Measurements from ENCODE around the gene C9orf152. TPM values are rescaled to one million over a fixed set of nuclear protein-coding genes. Genes with fewer than 3 reads are reported as not detected.

Gene C9orf152
- polyA plus RNA-seq, 1 donor from 2014 or later, result not detected

DNA sequence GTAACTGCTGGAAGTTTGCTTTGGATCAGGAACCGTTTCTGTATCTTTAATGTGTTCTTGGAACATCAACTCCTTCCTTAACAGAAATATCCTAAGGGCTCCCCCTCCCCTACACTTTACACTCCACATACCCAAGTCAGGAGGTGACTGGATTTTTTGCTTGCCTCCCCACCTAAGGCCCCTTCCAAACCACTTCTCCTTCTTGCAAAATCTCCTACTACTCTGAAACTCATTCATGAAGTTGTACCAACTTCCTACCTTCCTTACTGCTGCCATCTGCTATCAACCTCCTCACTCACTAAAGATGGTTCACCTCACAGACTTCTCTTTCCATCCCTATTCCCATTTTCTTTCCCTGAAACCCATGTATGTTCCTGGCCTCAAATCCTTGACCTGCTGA lies 32.2 kb upstream of the C9orf152 start:
- H3K79me2 ChIP-seq (replicated peaks; ENCODE audit: insufficient read depth, low read length), result no peaks in the 10 kb centered on the region
- peaks cover 9% of the 10 kb centered on the region for H3K36me3 ChIP-seq (ENCODE audit: insufficient read depth, low read length)
- no peaks in the 10 kb centered on the region for H3K27me3 ChIP-seq (ENCODE audit: insufficient read depth, low read depth, low read length)
- H4K20me1 ChIP-seq (ENCODE audit: insufficient read depth), result no peaks in the 10 kb centered on the region
- H3K27ac ChIP-seq (ENCODE audit: low read length), result no peak overlapping the region
- no peak overlapping the region for H3K4me2 ChIP-seq (ENCODE audit: low read length)
- TF ChIP-seq TAF1 (IDR thresholded peaks at IDR 0.05; ENCODE audit: low read depth) (no peak), EZH2 (IDR thresholded peaks at IDR 0.05; ENCODE audit: borderline replicate concordance, insufficient read depth, low read length, poor library complexity, severe bottlenecking) (no peak), POLR2AphosphoS5 (IDR thresholded peaks at IDR 0.05) (no peak), RAD21 (conservative IDR thresholded peaks at IDR 0.05) (no peak), SMC3 (conservative IDR thresholded peaks at IDR 0.05; ENCODE audit: poor library complexity) (no peak), MXI1 (conservative IDR thresholded peaks at IDR 0.05; ENCODE audit: poor library complexity, severe bottlenecking) (no peak), EP300 (conservative IDR thresholded peaks at IDR 0.05; ENCODE audit: poor library complexity, severe bottlenecking) (no peak)
- TF ChIP-seq, protein P1, sequence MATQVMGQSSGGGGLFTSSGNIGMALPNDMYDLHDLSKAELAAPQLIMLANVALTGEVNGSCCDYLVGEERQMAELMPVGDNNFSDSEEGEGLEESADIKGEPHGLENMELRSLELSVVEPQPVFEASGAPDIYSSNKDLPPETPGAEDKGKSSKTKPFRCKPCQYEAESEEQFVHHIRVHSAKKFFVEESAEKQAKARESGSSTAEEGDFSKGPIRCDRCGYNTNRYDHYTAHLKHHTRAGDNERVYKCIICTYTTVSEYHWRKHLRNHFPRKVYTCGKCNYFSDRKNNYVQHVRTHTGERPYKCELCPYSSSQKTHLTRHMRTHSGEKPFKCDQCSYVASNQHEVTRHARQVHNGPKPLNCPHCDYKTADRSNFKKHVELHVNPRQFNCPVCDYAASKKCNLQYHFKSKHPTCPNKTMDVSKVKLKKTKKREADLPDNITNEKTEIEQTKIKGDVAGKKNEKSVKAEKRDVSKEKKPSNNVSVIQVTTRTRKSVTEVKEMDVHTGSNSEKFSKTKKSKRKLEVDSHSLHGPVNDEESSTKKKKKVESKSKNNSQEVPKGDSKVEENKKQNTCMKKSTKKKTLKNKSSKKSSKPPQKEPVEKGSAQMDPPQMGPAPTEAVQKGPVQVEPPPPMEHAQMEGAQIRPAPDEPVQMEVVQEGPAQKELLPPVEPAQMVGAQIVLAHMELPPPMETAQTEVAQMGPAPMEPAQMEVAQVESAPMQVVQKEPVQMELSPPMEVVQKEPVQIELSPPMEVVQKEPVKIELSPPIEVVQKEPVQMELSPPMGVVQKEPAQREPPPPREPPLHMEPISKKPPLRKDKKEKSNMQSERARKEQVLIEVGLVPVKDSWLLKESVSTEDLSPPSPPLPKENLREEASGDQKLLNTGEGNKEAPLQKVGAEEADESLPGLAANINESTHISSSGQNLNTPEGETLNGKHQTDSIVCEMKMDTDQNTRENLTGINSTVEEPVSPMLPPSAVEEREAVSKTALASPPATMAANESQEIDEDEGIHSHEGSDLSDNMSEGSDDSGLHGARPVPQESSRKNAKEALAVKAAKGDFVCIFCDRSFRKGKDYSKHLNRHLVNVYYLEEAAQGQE (IDR thresholded peaks at IDR 0.05; ENCODE audit: borderline replicate concordance), result no peak
- TF ChIP-seq, protein P2, sequence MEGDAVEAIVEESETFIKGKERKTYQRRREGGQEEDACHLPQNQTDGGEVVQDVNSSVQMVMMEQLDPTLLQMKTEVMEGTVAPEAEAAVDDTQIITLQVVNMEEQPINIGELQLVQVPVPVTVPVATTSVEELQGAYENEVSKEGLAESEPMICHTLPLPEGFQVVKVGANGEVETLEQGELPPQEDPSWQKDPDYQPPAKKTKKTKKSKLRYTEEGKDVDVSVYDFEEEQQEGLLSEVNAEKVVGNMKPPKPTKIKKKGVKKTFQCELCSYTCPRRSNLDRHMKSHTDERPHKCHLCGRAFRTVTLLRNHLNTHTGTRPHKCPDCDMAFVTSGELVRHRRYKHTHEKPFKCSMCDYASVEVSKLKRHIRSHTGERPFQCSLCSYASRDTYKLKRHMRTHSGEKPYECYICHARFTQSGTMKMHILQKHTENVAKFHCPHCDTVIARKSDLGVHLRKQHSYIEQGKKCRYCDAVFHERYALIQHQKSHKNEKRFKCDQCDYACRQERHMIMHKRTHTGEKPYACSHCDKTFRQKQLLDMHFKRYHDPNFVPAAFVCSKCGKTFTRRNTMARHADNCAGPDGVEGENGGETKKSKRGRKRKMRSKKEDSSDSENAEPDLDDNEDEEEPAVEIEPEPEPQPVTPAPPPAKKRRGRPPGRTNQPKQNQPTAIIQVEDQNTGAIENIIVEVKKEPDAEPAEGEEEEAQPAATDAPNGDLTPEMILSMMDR (IDR thresholded peaks at IDR 0.05; ENCODE audit: poor library complexity, severe bottlenecking), result no peak
- H3K9me3 ChIP-seq (ENCODE audit: low read length), result no peaks in the 10 kb centered on the region
- H3K9ac ChIP-seq (ENCODE audit: low read length), result no peak overlapping the region
- H3F3A ChIP-seq (ENCODE audit: insufficient read depth, low read length, poor library complexity, severe bottlenecking), result no peaks in the 10 kb centered on the region
- no peak overlapping the region for H2AFZ ChIP-seq (ENCODE audit: low read depth, low read length)
- no peaks in the 10 kb centered on the region for H3K9me2 ChIP-seq (ENCODE audit: insufficient read depth, low read length)
- H3K4me3 ChIP-seq (ENCODE audit: low read length), result no peak overlapping the region

DNA sequence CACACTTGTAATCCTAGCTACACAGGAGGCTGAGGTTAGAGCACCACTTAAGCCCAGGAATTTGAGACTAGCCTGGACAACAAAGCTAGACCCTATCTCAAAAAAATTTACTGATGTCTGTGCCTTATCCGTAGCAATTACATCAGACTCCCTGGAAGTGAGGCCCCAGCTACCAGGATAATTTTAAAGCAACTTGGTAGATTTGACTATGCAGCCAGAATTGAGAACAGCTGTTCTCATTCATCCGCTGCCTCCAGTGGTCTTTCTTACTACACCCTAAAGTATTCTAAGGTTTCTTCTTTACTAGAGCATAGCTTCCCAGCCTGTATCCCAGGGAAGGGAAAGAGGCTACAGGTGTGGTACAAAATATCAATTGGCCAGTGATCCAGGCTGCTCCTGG lies 20.4 kb upstream of the C9orf152 start:
- no peaks in the 10 kb centered on the region for H3K79me2 ChIP-seq (replicated peaks; ENCODE audit: insufficient read depth, low read length)
- no peaks in the 10 kb centered on the region for H3K27me3 ChIP-seq (ENCODE audit: insufficient read depth, low read depth, low read length)
- H3K36me3 ChIP-seq (ENCODE audit: insufficient read depth, low read length), result no peaks in the 10 kb centered on the region
- no peak overlapping the region for H3K4me2 ChIP-seq (ENCODE audit: low read length)
- no peak overlapping the region for H2AFZ ChIP-seq (ENCODE audit: low read depth, low read length)
- no peak overlapping the region for H3K9ac ChIP-seq (ENCODE audit: low read length)
- H3K4me3 ChIP-seq (ENCODE audit: low read length), result no peak overlapping the region
- no peak overlapping the region for H3K27ac ChIP-seq (ENCODE audit: low read length)
- no peaks in the 10 kb centered on the region for H3K9me3 ChIP-seq (ENCODE audit: low read length)
- no peaks in the 10 kb centered on the region for H4K20me1 ChIP-seq (ENCODE audit: insufficient read depth)
- H3F3A ChIP-seq (ENCODE audit: insufficient read depth, low read length, poor library complexity, severe bottlenecking), result no peaks in the 10 kb centered on the region
- TF ChIP-seq POLR2AphosphoS5 (IDR thresholded peaks at IDR 0.05), result no peak
- H3K9me2 ChIP-seq (ENCODE audit: insufficient read depth, low read length), result no peaks in the 10 kb centered on the region

DNA sequence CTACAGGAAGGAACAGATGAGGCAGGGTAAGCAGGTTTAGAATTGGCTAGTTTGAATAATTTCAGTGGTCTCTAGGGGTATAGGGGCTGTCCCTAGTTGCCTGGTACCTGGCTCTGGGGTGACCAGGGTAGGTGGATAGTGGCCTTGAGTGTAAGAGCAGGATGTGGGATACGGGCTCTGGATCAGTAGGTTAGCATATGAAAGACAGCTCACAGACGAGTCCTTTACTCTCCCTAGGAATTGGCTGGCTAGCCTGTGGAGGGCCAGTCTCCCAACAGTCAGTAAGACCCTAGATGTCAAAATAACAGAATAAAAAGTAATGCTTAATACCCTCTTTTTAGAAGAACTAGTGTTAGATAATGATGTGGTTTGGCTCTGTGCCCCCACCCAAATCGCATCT lies 16.6 kb upstream of the C9orf152 start:
- no peak for TF ChIP-seq TAF1 (IDR thresholded peaks at IDR 0.05; ENCODE audit: low read depth)
- no peak for TF ChIP-seq SMC3 (conservative IDR thresholded peaks at IDR 0.05; ENCODE audit: poor library complexity)
- no peak for TF ChIP-seq POLR2AphosphoS5 (IDR thresholded peaks at IDR 0.05)
- TF ChIP-seq RAD21 (conservative IDR thresholded peaks at IDR 0.05), result no peak
- no peak for TF ChIP-seq MXI1 (conservative IDR thresholded peaks at IDR 0.05; ENCODE audit: poor library complexity, severe bottlenecking)
- TF ChIP-seq, protein P2 (IDR thresholded peaks at IDR 0.05; ENCODE audit: poor library complexity, severe bottlenecking), result no peak
- TF ChIP-seq, protein P1 (IDR thresholded peaks at IDR 0.05; ENCODE audit: borderline replicate concordance), result no peak
- H3K27ac ChIP-seq (ENCODE audit: low read length), result no peak overlapping the region
- H3F3A ChIP-seq (ENCODE audit: insufficient read depth, low read length, poor library complexity, severe bottlenecking), result no peaks in the 10 kb centered on the region
- no peaks in the 10 kb centered on the region for H3K9me2 ChIP-seq (ENCODE audit: insufficient read depth, low read length)
- H4K20me1 ChIP-seq (ENCODE audit: insufficient read depth), result no peaks in the 10 kb centered on the region
- H3K36me3 ChIP-seq (ENCODE audit: insufficient read depth, low read length), result no peaks in the 10 kb centered on the region
- no peaks in the 10 kb centered on the region for H3K79me2 ChIP-seq (replicated peaks; ENCODE audit: insufficient read depth, low read length)
- no peak overlapping the region for H3K4me2 ChIP-seq (ENCODE audit: low read length)
- H3K27me3 ChIP-seq (ENCODE audit: insufficient read depth, low read depth, low read length), result no peaks in the 10 kb centered on the region
- H3K9ac ChIP-seq (ENCODE audit: low read length), result no peak overlapping the region
- no peak overlapping the region for H3K4me3 ChIP-seq (ENCODE audit: low read length)
- H3K9me3 ChIP-seq (ENCODE audit: low read length), result no peaks in the 10 kb centered on the region
- H2AFZ ChIP-seq (ENCODE audit: low read depth, low read length), result no peak overlapping the region
